SJSA1 (cell line): Measurements from ENCODE around the gene RELB. TPM values are rescaled to one million over a fixed set of nuclear protein-coding genes. Genes with fewer than 3 reads are reported as not detected.
A peak's percentile ranks its signal among the peaks of the same experiment; 100 is the strongest.

Source experiments
- DNase-seq, 2 experiments: peaks; one replicate each; pipeline ENCODE4 v3.0.0-alpha.2; 2015 to 2020; ENCODE audit warnings: low spot score in 2 of 2, low read depth in 1 of 2
- H3K27ac ChIP-seq: fragments of 250-450 bp; sonication (Bioruptor Pico); 2 replicates; pipeline ENCODE4 v1.5.1; 2020; ENCODE audit warnings: mild to moderate bottlenecking, moderate library complexity
- H3K27me3 ChIP-seq: fragments of 250-450 bp; sonication (Bioruptor Pico); replicated peaks from 2 replicates; pipeline ENCODE4 v1.5.1; 2020; ENCODE audit warnings: mild to moderate bottlenecking, moderate library complexity
- H3K36me3 ChIP-seq: fragments of 250-450 bp; sonication (Bioruptor Pico); 2 replicates; pipeline ENCODE4 v1.5.1; 2020; ENCODE audit warnings: mild to moderate bottlenecking
- H3K4me1 ChIP-seq: fragments of 250-450 bp; sonication (Bioruptor Pico); replicated peaks from 2 replicates; pipeline ENCODE4 v1.6.1; 2021; ENCODE audit warnings: mild to moderate bottlenecking
- H3K4me3 ChIP-seq: fragments of 250-450 bp; sonication (Bioruptor Pico); 2 replicates; pipeline ENCODE4 v1.5.1; 2020; ENCODE audit warnings: mild to moderate bottlenecking
- H3K9me3 ChIP-seq: fragments of 250-450 bp; sonication (Bioruptor Pico); replicated peaks from 2 replicates; pipeline ENCODE4 v1.5.1; 2020; ENCODE audit warnings: mild to moderate bottlenecking
- total RNA-seq: library from RNA; depleted of rRNA; stranded (reverse); fragments of >200 nt; shearing (Covaris generic); gene quantifications from 2 replicates; pipeline ENCODE4 v1.2.3, GENCODE V29; 2014

RELB gene
- total RNA-seq, 1 experiment from 2014 or later, result 12.6 TPM

- no peak for DNase-seq
- H3K9me3 ChIP-seq, result no peaks in the 10 kb centered on the region
- peaks cover 36% of the 10 kb centered on the region for H3K36me3 ChIP-seq
- H3K4me1 ChIP-seq, result no peaks in the 10 kb centered on the region
- no peaks in the 10 kb centered on the region for H3K27me3 ChIP-seq
- no peak overlapping the region for H3K4me3 ChIP-seq
- no peak overlapping the region for H3K27ac ChIP-seq
Measured at GRCh38 chr19:45020071-45020470, 18.8 kb downstream of the RELB start.

- Histone ChIP-seq H3K27me3 (no peaks in the 10 kb centered on the region), H3K27ac (no peak overlapping the region), H3K4me1 (no peaks in the 10 kb centered on the region), H3K36me3 (peaks cover 33% of the 10 kb centered on the region), H3K9me3 (no peaks in the 10 kb centered on the region), H3K4me3 (no peak overlapping the region)
- no peak for DNase-seq
Measured at GRCh38 chr19:45021971-45022370, 20.7 kb downstream of the RELB start.

- no peak for DNase-seq
- Histone ChIP-seq H3K4me3 (no peak overlapping the region), H3K36me3 (peaks cover 28% of the 10 kb centered on the region), H3K9me3 (no peaks in the 10 kb centered on the region), H3K27me3 (no peaks in the 10 kb centered on the region), H3K4me1 (no peaks in the 10 kb centered on the region), H3K27ac (no peak overlapping the region)
Measured at GRCh38 chr19:45023048-45023447, 21.8 kb downstream of the RELB start.

GRCh38 chr19:45025264-45025663 is 24.0 kb downstream of the RELB start:
- no peaks in the 10 kb centered on the region for H3K4me1 ChIP-seq
- DNase-seq, result no peak
- H3K9me3 ChIP-seq, result no peaks in the 10 kb centered on the region
- no peak overlapping the region for H3K27ac ChIP-seq
- no peaks in the 10 kb centered on the region for H3K27me3 ChIP-seq
- no peak overlapping the region for H3K4me3 ChIP-seq
- peaks cover 35% of the 10 kb centered on the region for H3K36me3 ChIP-seq

GRCh38 chr19:45027371-45027770 is 26.1 kb downstream of the RELB start:
- Histone ChIP-seq H3K4me3 (no peak overlapping the region), H3K9me3 (no peaks in the 10 kb centered on the region), H3K36me3 (peaks cover 38% of the 10 kb centered on the region), H3K27me3 (no peaks in the 10 kb centered on the region), H3K4me1 (no peaks in the 10 kb centered on the region), H3K27ac (no peak overlapping the region)
- no peak for DNase-seq

GRCh38 chr19:45030825-45031224 is 29.6 kb downstream of the RELB start:
- DNase-seq, result no peak
- Histone ChIP-seq H3K36me3 (peaks cover 57% of the 10 kb centered on the region), H3K4me1 (no peaks in the 10 kb centered on the region), H3K4me3 (no peak overlapping the region), H3K27ac (no peak overlapping the region), H3K9me3 (no peaks in the 10 kb centered on the region), H3K27me3 (no peaks in the 10 kb centered on the region)

- Histone ChIP-seq H3K4me3 (no peak overlapping the region), H3K9me3 (no peaks in the 10 kb centered on the region), H3K27me3 (no peaks in the 10 kb centered on the region), H3K36me3 (peaks cover 62% of the 10 kb centered on the region), H3K4me1 (no peaks in the 10 kb centered on the region), H3K27ac (no peak overlapping the region)
- no peak for DNase-seq
Measured at GRCh38 chr19:45032421-45032820, 31.2 kb downstream of the RELB start.

- H3K9me3 ChIP-seq, result no peaks in the 10 kb centered on the region
- no peak overlapping the region for H3K4me3 ChIP-seq
- no peak for DNase-seq
- no peak overlapping the region for H3K27ac ChIP-seq
- peaks cover 8% of the 10 kb centered on the region for H3K4me1 ChIP-seq
- no peaks in the 10 kb centered on the region for H3K27me3 ChIP-seq
- peaks cover 60% of the 10 kb centered on the region for H3K36me3 ChIP-seq
Measured at GRCh38 chr19:45035755-45036154, 34.5 kb downstream of the RELB start.

GRCh38 chr19:45037393-45038169 is 36.3 kb downstream of the RELB start:
- Histone ChIP-seq H3K27ac (no peak overlapping the region), H3K4me1 (peaks cover 8% of the 10 kb centered on the region), H3K27me3 (no peaks in the 10 kb centered on the region), H3K9me3 (no peaks in the 10 kb centered on the region), H3K4me3 (no peak overlapping the region), H3K36me3 (peaks cover 66% of the 10 kb centered on the region)
- DNase-seq, result no peak

- Histone ChIP-seq H3K27me3 (no peaks in the 10 kb centered on the region), H3K4me3 (peak within 1 kb of the TSS; percentile 93), H3K9me3 (no peaks in the 10 kb centered on the region), H3K36me3 (peaks cover 71% of the 10 kb centered on the region), H3K27ac (peak within 1 kb of the TSS; percentile 84), H3K4me1 (peaks cover 8% of the 10 kb centered on the region)
- peak; percentile 91 to 93 for DNase-seq
Measured at GRCh38 chr19:45038931-45039893, 37.9 kb downstream of the RELB start, which contains the start of gene CLASRP. Gene CLASRP (plus strand): TSS chr19:45039045. CDS start chr19:45040213, 1,168 bp downstream.

- no peaks in the 10 kb centered on the region for H3K9me3 ChIP-seq
- H3K36me3 ChIP-seq, result peaks cover 73% of the 10 kb centered on the region
- H3K27ac ChIP-seq, result no peak overlapping the region
- H3K27me3 ChIP-seq, result no peaks in the 10 kb centered on the region
- DNase-seq, result no peak
- H3K4me1 ChIP-seq, result peaks cover 8% of the 10 kb centered on the region
- H3K4me3 ChIP-seq, result peak overlapping the region; percentile 93; the same call in 1 of the 2 replicates
Measured at GRCh38 chr19:45040059-45040771, 39.0 kb downstream of the RELB start.

- Histone ChIP-seq H3K27me3 (no peaks in the 10 kb centered on the region), H3K4me3 (no peak overlapping the region), H3K36me3 (peaks cover 75% of the 10 kb centered on the region)
Measured at GRCh38 chr19:45041125-45041524, 39.9 kb downstream of the RELB start.

GRCh38 chr19:45045671-45046353 is 44.5 kb downstream of the RELB start:
- Histone ChIP-seq H3K4me3 (no peak overlapping the region), H3K27me3 (no peaks in the 10 kb centered on the region), H3K27ac (no peak overlapping the region), H3K4me1 (no peaks in the 10 kb centered on the region), H3K36me3 (peaks cover 68% of the 10 kb centered on the region), H3K9me3 (no peaks in the 10 kb centered on the region)
- DNase-seq, result no peak

More at GRCh38 chr19:45041125-45041524, 39.9 kb downstream of the RELB start:
- Histone ChIP-seq H3K9me3 (no peaks in the 10 kb centered on the region), H3K27ac (no peak overlapping the region), H3K4me1 (peaks cover 8% of the 10 kb centered on the region)
- no peak for DNase-seq
